NCI-H1092 treated with DMSO at 0.1 percent for 48 hours (cell line): Measurements from ENCODE around the gene ASIP.
"Not testable (repeated sequence)": the region's sequence is repeated elsewhere in the genome, so short reads cannot be mapped to it uniquely, and the experiment has no call there.

Experiments
- DNase-seq: peaks from one replicate; lab custom pipeline; 2025; lab: John Stamatoyannopoulos, UW

ASIP gene

GRCh38 chr20:34242879-34243278 is 1.7 kb downstream of the ASIP start:
- no peak for DNase-seq

- no peak for DNase-seq
Observed at GRCh38 chr20:34243377-34243776, 2.2 kb downstream of the ASIP start.

- DNase-seq, result no peak
Observed at GRCh38 chr20:34246126-34246626, 5.0 kb downstream of the ASIP start.

- DNase-seq, result no peak
Observed at GRCh38 chr20:34249291-34249690, 8.1 kb downstream of the ASIP start.

- DNase-seq, result no peak
Observed at GRCh38 chr20:34250005-34250404, 8.8 kb downstream of the ASIP start.

- DNase-seq, result no peak
Observed at GRCh38 chr20:34251619-34252018, 10.4 kb downstream of the ASIP start.

GRCh38 chr20:34252431-34253086 is 11.3 kb downstream of the ASIP start:
- DNase-seq, result not testable (repeated sequence)

- DNase-seq, result no peak
Observed at GRCh38 chr20:34254979-34255378, 13.8 kb downstream of the ASIP start.

- DNase-seq, result no peak
Observed at GRCh38 chr20:34256629-34257124, 15.5 kb downstream of the ASIP start.

GRCh38 chr20:34260208-34260942 is 19.2 kb downstream of the ASIP start:
- no peak for DNase-seq

- no peak for DNase-seq
Observed at GRCh38 chr20:34262488-34263288, 21.5 kb downstream of the ASIP start.

GRCh38 chr20:34263468-34263867 is 22.2 kb downstream of the ASIP start:
- DNase-seq, result not testable (repeated sequence)

GRCh38 chr20:34264141-34264540 is 22.9 kb downstream of the ASIP start:
- DNase-seq, result no peak

GRCh38 chr20:34268145-34268544 is 26.9 kb downstream of the ASIP start:
- no peak for DNase-seq

- DNase-seq, result no peak
Observed at GRCh38 chr20:34268851-34269636, 27.8 kb downstream of the ASIP start.

GRCh38 chr20:34269996-34270627 is 28.9 kb downstream of the ASIP start:
- DNase-seq, result no peak

GRCh38 chr20:34271956-34272355 is 30.7 kb downstream of the ASIP start:
- DNase-seq, result no peak

- DNase-seq, result no peak
Observed at GRCh38 chr20:34274694-34275093, 33.5 kb downstream of the ASIP start.

- no peak for DNase-seq
Observed at GRCh38 chr20:34281177-34281576, 40.0 kb downstream of the ASIP start.

GRCh38 chr20:34282041-34282440 is 40.8 kb downstream of the ASIP start:
- no peak for DNase-seq

GRCh38 chr20:34283844-34284243 is 42.6 kb downstream of the ASIP start:
- no peak for DNase-seq
